ENCODE measurements around the gene SH2D3C. TPM values are rescaled to one million over a fixed set of nuclear protein-coding genes. Genes with fewer than 3 reads are reported as not detected.

Gene SH2D3C
- total and polyA plus RNA-seq, 2 of the 4 experiments (the other 2 are of a cell fraction): under 0.01 to 0.24 TPM

DNA sequence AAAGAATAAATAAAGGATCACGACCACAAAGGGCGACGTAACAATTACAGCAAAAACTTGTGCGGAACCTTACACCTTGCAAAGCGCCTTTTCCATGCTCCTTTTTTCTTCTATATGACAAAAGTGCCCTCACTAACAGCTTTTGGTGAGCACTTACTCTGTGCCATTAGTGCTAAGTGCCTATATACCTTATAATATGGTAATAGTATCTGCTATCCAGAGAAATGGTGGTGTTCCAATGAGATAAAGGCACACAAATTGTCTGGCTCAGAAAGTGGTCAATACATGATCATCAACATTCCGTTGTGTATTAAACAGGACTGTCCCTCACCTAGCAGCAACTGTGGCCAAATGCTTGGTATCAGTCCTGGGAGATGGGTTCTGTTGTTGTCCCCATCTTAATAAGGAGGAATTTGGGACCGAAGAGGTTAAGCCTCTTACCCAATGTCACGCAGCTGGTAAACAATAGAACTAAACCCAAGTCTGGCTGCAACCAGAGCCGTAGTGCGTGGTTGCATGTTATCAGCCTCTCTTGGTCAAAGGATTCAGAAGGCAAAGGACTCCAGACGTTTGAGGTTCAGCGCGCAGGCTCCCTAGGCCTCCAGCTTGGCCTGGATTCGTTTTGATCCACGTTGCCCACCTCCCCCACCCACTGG lies 42.8 kb downstream of the SH2D3C start:
- Histone ChIP-seq H3K4me2 (ENCODE audit: low read depth, low read length) (peak overlapping the region; percentile 56), H2BK15ac (ENCODE audit: low read depth, low read length) (no peak overlapping the region), H3K27me3 (ENCODE audit: control insufficient read depth, insufficient read depth, low read length) (0 out of 2 replicates have a peak, but pooled peaks cover 3% of the 10 kb centered on the region), H2AK5ac (ENCODE audit: low read depth, low read length) (0 out of 2 replicates have a peak overlapping the region, but pooled peaks have one; percentile 4), H3K23ac (ENCODE audit: low read depth, low read length) (no peak overlapping the region), H3K9ac (ENCODE audit: low read depth, low read length) (no peak overlapping the region), H3K14ac (replicated peaks; ENCODE audit: low read depth, low read length) (no peak overlapping the region), H4K8ac (ENCODE audit: low read depth in 2 of 2, low read length in 2 of 2) (no peak overlapping the region), H2BK20ac (ENCODE audit: low read depth, low read length) (no peak overlapping the region), H2AK9ac (replicated peaks; ENCODE audit: low read depth, low read length, poor library complexity) (peak overlapping the region; percentile 76), H3K18ac (ENCODE audit: low read depth, low read length) (no peak overlapping the region), H2BK120ac (ENCODE audit: low read depth, low read length) (no peak overlapping the region), H3K36me3 (ENCODE audit: control insufficient read depth, insufficient read depth, low read length) (peaks cover 5% of the 10 kb centered on the region; the same call in 1 of the 2 replicates), H2BK5ac (ENCODE audit: low read depth, low read length, poor library complexity, severe bottlenecking) (no peak overlapping the region), H3K9me1 (ENCODE audit: insufficient read depth, low read length) (0 out of 2 replicates have a peak, but pooled peaks cover 5% of the 10 kb centered on the region), H3K4ac (ENCODE audit: low read depth, low read length) (no peak overlapping the region), H3K4me1 (ENCODE audit: control insufficient read depth, insufficient read depth, low read length) (peaks cover 6% of the 10 kb centered on the region), H3K9me3 (ENCODE audit: control insufficient read depth, insufficient read depth, low read length) (no peaks in the 10 kb centered on the region), H3K4me3 (ENCODE audit: insufficient read depth, low read depth, low read length) (no peak overlapping the region), H4K91ac (ENCODE audit: insufficient read depth, low read depth, low read length) (no peak overlapping the region), H4K20me1 (ENCODE audit: insufficient read depth, low read length) (peaks cover 7% of the 10 kb centered on the region; the same call in 1 of the 2 replicates), H3K56ac (ENCODE audit: extremely low read depth, insufficient read depth, low read length) (no peak overlapping the region), H2AFZ (replicated peaks; ENCODE audit: low read length, poor library complexity) (peak overlapping the region; percentile 95), H4K5ac (ENCODE audit: low read depth, low read length) (no peak overlapping the region), H3K79me1 (ENCODE audit: low read depth in 1 of 2, low read length in 2 of 2) (peaks cover 4 to 12% of the 10 kb centered on the region in 2 experiments; a peak in 2 of 4 replicates), H3K27ac (ENCODE audit: insufficient read depth, low read length) (no peak overlapping the region)
- POLR2A ChIA-PET (ENCODE audit: unreplicated experiment): no interaction called here
- BruUV-seq (replicated peaks): no TSS peak
- dilution Hi-C loops (cut with HindIII; ENCODE audit: low sequenced_read_pairs, unreplicated experiment) (no loop called here), in situ Hi-C loops (cut with MboI; ENCODE audit: low sequenced_read_pairs) (loop anchor here (5.0 kb wide), 1 partner anchor 47 kb away; no protein-coding TSS in a partner anchor), intact Hi-C loops (cut with micrococcal nuclease) (loop anchor here (1.0 to 2.0 kb wide), 4 partner anchors 50 to 186 kb away; partner anchors contain the start of gene STXBP1)
- ATAC-seq (ENCODE audit: low read depth) (no peak), DNase-seq (no peak)
- TF ChIP-seq NFE2L2 (IDR thresholded peaks at IDR 0.05; ENCODE audit: low read depth, low read length) (no peak), RCOR1 (IDR thresholded peaks at IDR 0.05; ENCODE audit: insufficient replicate concordance, low read length) (no peak), MAZ (IDR thresholded peaks at IDR 0.05; ENCODE audit: borderline replicate concordance, low read depth, low read length) (no peak), BHLHE40 (IDR thresholded peaks at IDR 0.05; ENCODE audit: low read depth, low read length) (peak; percentile 54), POLR2A (IDR thresholded peaks at IDR 0.05; ENCODE audit: low read depth, low read length) (no peak), CTCF (conservative IDR thresholded peaks at IDR 0.05; ENCODE audit: low read depth, low read length) (no peak), USF2 (IDR thresholded peaks at IDR 0.05; ENCODE audit: low read depth, low read length) (no peak), SMC3 (IDR thresholded peaks at IDR 0.05; ENCODE audit: low read depth, low read length) (no peak), ELK1 (IDR thresholded peaks at IDR 0.05; ENCODE audit: borderline replicate concordance, low read depth, low read length) (no peak)
- CTCF ChIA-PET: interaction anchor here (0.9 to 2.0 kb wide), 5 partner anchors 14 to 188 kb away, joined by 3 to 12 read pairs (median 3); no protein-coding TSS in a partner anchor
- 52% methylated on average over 3 of the region's 15 CpGs; no CpG with 5 or more reads in 1 of the 2 experiments for WGBS, 2 experiments (ENCODE audit: extremely low coverage in 2 of 2, insufficient read length in 1 of 2)

All from IMR-90 (cell line).